Measurements from ENCODE around the gene ABR. TPM values are rescaled to one million over a fixed set of nuclear protein-coding genes. Genes with fewer than 3 reads are reported as not detected.
"Not testable (repeated sequence)": the region's sequence is repeated elsewhere in the genome, so short reads cannot be mapped to it uniquely, and the experiment has no call there.

Gene ABR
- polyA plus RNA-seq, 10 donors = 28.5 to 42.7 (median 34.2) TPM

GRCh38 chr17:1203111-1203966 is 23.6 kb upstream of the ABR start:
- DNase-seq = peak; percentile 37 to 81 (median 56)

GRCh38 chr17:1202291-1202690 is 22.5 kb upstream of the ABR start:
- DNase-seq = no peak

GRCh38 chr17:1201132-1201702 is 21.4 kb upstream of the ABR start:
- DNase-seq = no peak

DNA sequence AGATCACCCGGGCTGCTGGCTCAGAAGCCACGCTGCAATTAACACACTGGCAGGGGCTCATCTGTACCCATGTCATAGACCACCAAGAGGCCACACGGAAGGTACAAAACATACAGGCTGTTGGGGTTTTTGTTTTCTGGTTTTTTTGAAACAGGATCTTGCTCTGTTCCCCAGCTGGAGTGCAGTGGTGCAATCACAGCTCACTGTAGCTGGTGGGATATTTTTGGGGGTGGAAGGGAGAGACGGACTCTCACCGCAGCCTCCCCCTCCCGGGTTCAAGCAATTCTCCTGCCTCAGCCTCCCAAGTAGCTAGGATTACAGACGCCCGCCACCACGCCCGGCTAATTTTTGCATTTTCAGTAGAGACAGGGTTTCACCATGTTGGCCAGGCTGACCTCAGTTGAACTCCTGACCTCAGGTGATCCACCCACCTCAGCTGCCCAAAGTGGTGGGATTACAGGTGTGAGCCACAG is 19.5 kb upstream of the ABR start:
- DNase-seq = not testable (repeated sequence)

DNA sequence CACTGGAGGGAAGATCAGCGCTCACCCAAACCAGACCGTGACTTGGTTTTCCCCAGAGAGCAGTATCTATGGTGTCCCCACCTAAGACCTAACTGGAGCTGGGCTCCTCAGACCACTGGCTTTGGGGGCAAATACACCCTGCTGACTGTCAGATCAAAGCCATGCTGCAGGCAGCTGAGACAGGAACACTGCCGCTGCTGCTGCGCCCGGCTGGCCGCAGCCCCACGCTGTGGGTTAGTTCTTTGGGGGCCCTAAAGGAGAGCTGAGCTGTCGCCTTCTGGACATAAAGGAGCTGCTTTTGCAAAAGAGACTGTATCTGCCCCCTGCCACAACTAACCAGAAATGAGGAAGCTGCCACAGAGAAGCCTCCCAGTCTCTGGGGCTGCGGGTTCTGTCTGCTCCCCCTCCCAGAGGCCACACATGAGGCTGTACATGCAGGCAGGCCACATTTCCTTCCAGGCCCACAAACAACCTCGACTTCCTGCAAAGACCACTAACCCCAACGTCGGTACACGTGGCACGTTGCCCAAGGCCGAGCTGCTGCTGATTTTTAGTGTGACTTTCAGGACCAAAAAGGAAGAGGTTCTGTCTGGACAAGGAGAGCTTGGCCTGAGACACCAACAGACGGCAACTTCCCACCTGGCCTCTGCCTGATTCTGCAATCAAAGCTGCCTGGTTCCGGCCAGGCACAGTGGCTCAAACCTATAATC is 18.2 kb upstream of the ABR start:
- DNase-seq = peak; percentile 48 to 79 (median 66)

DNA sequence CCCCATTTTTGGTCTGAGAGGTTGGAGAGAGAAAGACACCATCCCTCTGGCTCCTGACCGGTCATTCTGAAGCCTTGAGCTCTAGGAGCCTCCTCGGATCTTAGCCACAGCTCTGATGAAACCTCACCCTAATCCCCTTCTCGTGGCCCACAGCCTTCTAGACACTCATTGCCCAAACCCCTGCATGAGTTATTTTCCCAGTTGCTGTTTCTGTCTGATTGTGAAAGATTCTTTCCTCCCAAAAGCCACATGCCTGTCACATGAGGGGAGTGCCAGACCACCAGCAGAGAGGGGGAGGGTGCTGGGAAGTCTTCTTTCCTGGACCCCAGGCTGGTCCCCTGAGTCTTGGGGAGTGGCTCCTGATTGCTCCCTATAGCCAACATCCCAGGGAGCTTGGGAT is 17.6 kb upstream of the ABR start:
- DNase-seq = peak in 2 of 3 donors; percentile 47 to 51

- no peak for DNase-seq
These were observed 17.2 kb upstream of the ABR start for GRCh38 chr17:1196946-1197345.

DNA sequence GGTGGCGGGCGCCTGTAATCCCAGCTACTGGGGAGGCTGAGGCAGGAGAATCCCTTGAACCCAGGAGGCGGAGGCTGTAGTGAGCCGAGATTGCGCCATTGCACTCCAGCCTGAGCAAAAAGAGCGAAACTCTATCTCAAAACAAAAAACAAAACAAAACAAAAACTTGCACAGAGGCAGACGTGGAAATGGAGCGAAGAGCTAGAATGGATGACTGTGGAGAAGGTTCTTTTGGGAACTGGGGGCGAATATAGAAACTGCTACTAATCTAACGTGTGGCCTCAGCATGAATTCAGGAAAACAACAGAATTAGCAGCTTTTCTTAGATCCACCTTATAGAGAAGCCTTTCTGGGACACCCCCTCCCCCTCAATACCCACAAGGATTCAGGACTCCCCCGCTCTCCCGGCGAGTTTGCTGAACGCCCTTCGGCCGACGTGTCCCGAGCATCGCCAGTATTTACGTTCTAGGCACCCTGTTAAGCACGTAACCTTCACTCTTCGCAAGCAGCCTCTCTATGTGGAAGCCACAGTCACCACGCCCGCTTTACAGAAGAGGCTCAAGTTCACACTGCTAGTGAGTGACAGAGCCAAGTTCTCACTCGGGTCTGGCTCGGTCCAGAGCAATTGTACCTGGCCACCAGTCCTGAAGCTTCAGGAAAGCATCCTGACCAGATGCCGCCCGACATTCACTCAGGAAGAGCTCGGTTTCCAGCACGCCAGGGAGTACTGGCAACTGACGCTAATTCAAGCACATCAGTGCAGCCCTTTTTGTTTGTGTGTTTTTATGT is 13.3 kb upstream of the ABR start:
- DNase-seq = no peak

- DNase-seq = peak in 2 of 3 donors; percentile 37 to 49
These were observed 11.1 kb upstream of the ABR start for GRCh38 chr17:1190751-1191331.

DNA sequence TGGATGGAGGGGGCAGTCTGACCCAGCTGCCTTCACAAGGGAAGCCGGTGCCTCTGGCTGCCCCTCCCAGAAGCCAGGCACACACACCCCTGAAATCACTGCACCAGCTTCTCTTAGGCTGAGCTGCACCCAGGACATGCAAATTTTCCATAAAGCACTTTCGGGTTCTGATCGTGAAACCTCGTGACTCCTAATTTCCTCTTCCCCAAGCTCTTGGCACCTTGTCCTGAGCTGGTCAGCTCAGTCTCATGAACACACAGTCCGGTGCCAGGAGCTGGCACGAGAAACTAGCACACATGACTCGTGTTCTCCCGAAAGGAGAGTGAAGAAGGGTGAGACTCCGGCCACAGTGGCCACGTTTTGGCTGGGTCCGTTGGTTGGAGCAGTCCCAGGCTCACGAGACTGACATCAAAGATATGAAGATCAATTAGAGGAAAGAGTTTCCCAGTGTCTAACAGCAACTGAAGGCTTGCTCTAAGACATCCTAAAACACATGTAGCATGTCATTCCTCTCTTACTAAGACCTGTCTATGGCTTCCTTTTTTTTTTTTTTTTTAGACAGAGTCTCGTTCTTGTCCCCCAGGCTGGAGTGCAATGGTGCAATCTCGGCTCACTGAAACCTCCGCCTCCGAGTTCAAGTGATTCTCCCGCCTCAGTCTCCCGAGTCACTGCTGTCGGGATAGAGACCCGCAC is 9.2 kb upstream of the ABR start:
- peak; percentile 33 to 81 (median 74) for DNase-seq

- DNase-seq = peak; percentile 78 to 94 (median 89)
These were observed 7.4 kb upstream of the ABR start for GRCh38 chr17:1186923-1187771.

DNA sequence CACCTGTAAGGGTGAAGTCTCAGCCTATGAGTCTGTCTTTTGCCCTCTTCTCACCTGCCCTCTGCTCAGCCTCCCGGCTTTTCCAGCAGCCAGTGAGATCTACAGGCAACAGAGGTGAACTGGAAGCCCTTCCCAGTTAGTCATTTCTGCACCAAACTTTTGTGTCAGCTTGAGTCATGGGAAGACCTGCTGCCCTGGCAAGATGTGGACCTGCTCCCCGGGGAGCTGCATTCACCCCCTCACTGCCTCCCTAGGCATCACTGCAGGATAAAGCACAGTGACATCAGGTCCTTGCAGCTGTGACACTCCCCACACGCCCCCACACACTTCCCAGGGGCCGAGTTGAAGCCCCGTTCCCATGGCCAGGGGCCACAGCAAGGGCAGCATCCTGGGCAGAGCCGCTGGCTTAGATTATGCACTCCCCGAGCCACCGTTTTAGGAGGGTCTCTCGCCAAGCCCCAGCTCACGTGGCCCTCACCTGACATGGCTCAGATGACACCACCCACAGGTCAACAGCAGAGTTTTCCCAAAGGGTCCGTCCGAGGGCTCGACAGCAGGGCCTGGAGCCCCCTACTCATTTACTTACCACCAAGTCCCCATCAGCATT is 6.5 kb upstream of the ABR start:
- no peak for DNase-seq

DNA sequence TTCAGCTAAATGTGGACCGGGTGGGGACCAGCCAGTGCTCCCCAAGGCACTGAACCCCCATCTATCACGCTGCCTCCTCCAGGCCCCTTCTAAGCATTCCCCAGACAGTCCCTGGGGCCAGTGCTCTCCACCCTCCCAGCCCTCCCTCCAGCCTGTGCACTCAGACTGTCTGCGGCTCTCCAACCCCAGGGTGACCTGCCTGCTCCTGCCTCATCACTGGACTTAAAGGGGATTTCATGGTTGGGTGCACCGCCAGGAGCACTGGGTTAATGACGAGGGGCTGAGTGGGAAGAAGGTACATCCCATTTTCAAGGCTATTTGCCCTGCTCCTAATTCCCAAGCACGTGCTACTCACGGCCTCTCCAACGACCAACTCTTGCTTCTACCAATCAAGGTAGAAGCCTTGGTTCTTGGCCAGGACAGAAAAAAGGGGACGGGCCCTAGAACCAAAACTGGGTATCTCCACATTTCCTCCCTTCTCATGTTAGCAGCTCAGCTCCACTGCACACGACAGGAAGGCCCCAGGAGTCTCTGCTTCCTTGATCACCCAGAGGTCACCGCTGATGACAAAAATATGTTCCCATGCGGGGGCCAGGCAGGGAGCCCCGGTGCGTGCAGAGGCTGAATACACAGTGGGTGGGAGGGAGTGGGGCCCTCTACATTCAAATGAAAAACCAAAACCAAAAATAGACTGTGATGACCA is 3.5 kb upstream of the ABR start:
- DNase-seq = peak in 1 of 3 donors; percentile 35

GRCh38 chr17:1182811-1183170 is 3.0 kb upstream of the ABR start:
- no peak for DNase-seq

DNA sequence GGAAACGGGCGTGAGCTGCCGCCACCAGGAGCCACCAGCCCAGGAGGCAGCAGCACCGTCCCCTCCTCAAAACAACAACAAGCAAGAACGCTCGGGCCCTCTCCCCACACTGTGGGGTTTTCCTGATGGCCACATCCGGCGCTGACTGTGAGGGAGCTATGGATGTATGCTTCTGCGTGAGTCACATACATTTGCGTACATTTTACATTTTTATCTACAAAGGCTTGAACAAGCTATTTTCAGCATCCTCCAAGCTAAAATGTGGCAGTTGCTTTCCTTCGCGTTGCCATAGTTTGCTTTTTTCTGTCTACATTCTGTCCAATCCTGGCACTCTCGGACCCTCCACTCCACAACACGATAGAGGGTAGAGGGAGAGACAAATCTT is 2.0 kb upstream of the ABR start:
- peak in 1 of 3 donors; percentile 56 for DNase-seq

DNA sequence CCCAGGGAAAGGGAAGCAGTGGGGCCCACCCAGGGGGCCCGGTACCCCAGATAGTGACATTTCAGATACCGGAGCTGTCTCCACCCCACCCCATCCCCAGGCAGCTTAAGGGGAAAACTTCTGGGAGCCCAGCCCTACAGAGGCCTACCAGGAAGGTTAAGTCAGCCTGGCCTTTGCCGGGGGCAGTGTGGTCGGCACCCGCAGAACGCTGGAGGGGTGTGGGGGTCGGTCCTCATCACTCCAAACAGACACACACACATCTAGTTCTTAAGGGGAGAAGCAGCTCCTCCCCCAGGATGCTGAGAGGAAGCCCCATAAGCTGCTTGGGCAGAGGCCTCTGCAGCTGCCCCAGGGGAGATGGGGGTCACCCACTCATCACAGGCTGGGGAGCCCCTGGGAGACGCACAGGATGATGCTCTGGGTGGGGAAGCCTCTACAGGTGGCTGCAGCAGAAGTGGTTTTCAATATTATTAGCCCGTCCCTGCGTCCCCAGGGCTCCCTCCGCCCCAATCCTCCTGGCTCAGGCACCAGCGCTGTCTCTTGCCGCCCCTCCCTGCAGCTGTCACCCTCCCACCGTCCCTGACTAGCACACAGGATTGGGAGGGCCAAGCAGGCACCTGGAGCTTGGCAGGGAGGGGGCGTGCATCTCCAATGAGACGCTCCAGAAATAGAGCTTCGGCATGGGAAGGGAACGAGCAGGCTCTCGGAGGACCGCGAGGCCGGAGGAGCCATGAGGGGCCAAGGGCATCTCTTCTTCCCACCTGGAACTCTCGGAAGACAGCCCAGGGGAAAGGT is 1.4 kb upstream of the ABR start:
- DNase-seq = peak in 1 of 3 donors; percentile 53

- peak in 1 of 3 donors; percentile 70 for DNase-seq
These were observed 516 bp downstream of the ABR start for GRCh38 chr17:1179112-1179817.
